Spleen (tissue), 7 donors: ENCODE data around the gene CXCR3.

Experiments
- CTCF ChIP-seq, 11 experiments: fragments of 200-600 bp in 7 of 11; fragments of 450-650 bp in 4 of 11; sonication (generic) in 4 of 11; IDR thresholded peaks in 8 of 11; conservative IDR thresholded peaks in 3 of 11; 1 replicate in 7 of 11; 2 replicates in 4 of 11; pipeline versions ENCODE4 v1.4.0 to v1.8.0; 2016 to 2021; ENCODE audit warnings: antibody characterized with exemption in 11 of 11, inconsistent platforms in 4 of 11, mild to moderate bottlenecking in 1 of 11
- POLR2A ChIP-seq, 3 donors: fragments of 450-650 bp; IDR thresholded peaks; one replicate each; pipeline ENCODE4 v1.5.1; 2017; ENCODE audit warnings: antibody characterized with exemption in 3 of 3, mild to moderate bottlenecking in 1 of 3
- POLR2AphosphoS5 ChIP-seq, 3 donors: sonication (generic); formaldehyde crosslinking; IDR thresholded peaks; one replicate each; pipeline ENCODE4 v1.5.1; 2017; ENCODE audit warnings: antibody characterized with exemption in 3 of 3
- donor health status: DM: no; HTN: no; CAD: no; lungs with moderate emphysema.
- donor health status: DM: no; HTN: no; CAD: no.
- donor health status: DM: no; HTN: no; CAD: no.

GRCh38 chrX:71609095-71609750, 9.1 kb downstream of the CXCR3 start:
- TF ChIP-seq CTCF (IDR thresholded peaks at IDR 0.05 in 8 of 11, conservative IDR thresholded peaks at IDR 0.05 in 3 of 11) (peak in 1 of 11 experiments; percentile 5), POLR2A (IDR thresholded peaks at IDR 0.05) (no peak), POLR2AphosphoS5 (IDR thresholded peaks at IDR 0.05) (no peak)
